ENCODE measurements around the gene DNAJC17. TPM values are rescaled to one million over a fixed set of nuclear protein-coding genes. Genes with fewer than 3 reads are reported as not detected.

The DNAJC17 gene
- total RNA-seq, 1 donor from 2014 or later = 29.1 TPM

GRCh38 chr15:40785164-40785563 lies 22.1 kb downstream of the DNAJC17 start:
- no peak for DNase-seq (ENCODE audit: low spot score)
- no peak overlapping the region for H3K27ac Mint-ChIP-seq (ENCODE audit: unreplicated experiment)
- H3K27me3 Mint-ChIP-seq (ENCODE audit: low read depth) = no peaks in the 10 kb centered on the region
- H3K36me3 Mint-ChIP-seq (ENCODE audit: low read depth) = no peaks in the 10 kb centered on the region
- peak; percentile 40 for TF ChIP-seq CTCF (IDR thresholded peaks at IDR 0.05)
- no peak overlapping the region for H3K4me3 Mint-ChIP-seq (ENCODE audit: unreplicated experiment)
- no peaks in the 10 kb centered on the region for H3K9me3 Mint-ChIP-seq (ENCODE audit: low read depth)
- peaks cover 13% of the 10 kb centered on the region for H3K4me1 Mint-ChIP-seq (ENCODE audit: low read depth)

GRCh38 chr15:40782609-40783227 lies 24.6 kb downstream of the DNAJC17 start:
- no peaks in the 10 kb centered on the region for H3K27me3 Mint-ChIP-seq (ENCODE audit: low read depth)
- H3K36me3 Mint-ChIP-seq (ENCODE audit: low read depth) = peaks cover 6% of the 10 kb centered on the region
- no peak for DNase-seq (ENCODE audit: low spot score)

GRCh38 chr15:40776537-40777141 lies 30.6 kb downstream of the DNAJC17 start:
- Mint-ChIP-seq H3K4me1 (ENCODE audit: low read depth) (peaks cover 9% of the 10 kb centered on the region), H3K9me3 (ENCODE audit: low read depth) (no peaks in the 10 kb centered on the region), H3K27me3 (ENCODE audit: low read depth) (no peaks in the 10 kb centered on the region), H3K4me3 (ENCODE audit: unreplicated experiment) (no peak overlapping the region), H3K27ac (ENCODE audit: unreplicated experiment) (peak overlapping the region; percentile 68), H3K36me3 (ENCODE audit: low read depth) (peaks cover 22% of the 10 kb centered on the region)
- no peak for TF ChIP-seq CTCF (IDR thresholded peaks at IDR 0.05)
- no peak for DNase-seq (ENCODE audit: low spot score)

More at GRCh38 chr15:40782609-40783227, 24.6 kb downstream of the DNAJC17 start:
- Mint-ChIP-seq H3K4me1 (ENCODE audit: low read depth) (peaks cover 11% of the 10 kb centered on the region), H3K27ac (ENCODE audit: unreplicated experiment) (no peak overlapping the region), H3K9me3 (ENCODE audit: low read depth) (no peaks in the 10 kb centered on the region), H3K4me3 (ENCODE audit: unreplicated experiment) (no peak overlapping the region)
- TF ChIP-seq CTCF (IDR thresholded peaks at IDR 0.05) = peak; percentile 76

- Mint-ChIP-seq H3K4me1 (ENCODE audit: low read depth) (peaks cover 9% of the 10 kb centered on the region), H3K27ac (ENCODE audit: unreplicated experiment) (no peak overlapping the region), H3K36me3 (ENCODE audit: low read depth) (peaks cover 24% of the 10 kb centered on the region), H3K9me3 (ENCODE audit: low read depth) (no peaks in the 10 kb centered on the region), H3K27me3 (ENCODE audit: low read depth) (no peaks in the 10 kb centered on the region), H3K4me3 (ENCODE audit: unreplicated experiment) (no peak overlapping the region)
- no peak for DNase-seq (ENCODE audit: low spot score)
- no peak for TF ChIP-seq CTCF (IDR thresholded peaks at IDR 0.05)
These were observed 31.3 kb downstream of the DNAJC17 start for GRCh38 chr15:40775740-40776536.

GRCh38 chr15:40775007-40775406 lies 32.3 kb downstream of the DNAJC17 start:
- H3K4me3 Mint-ChIP-seq (ENCODE audit: unreplicated experiment) = no peak overlapping the region
- H3K27me3 Mint-ChIP-seq (ENCODE audit: low read depth) = no peaks in the 10 kb centered on the region
- H3K36me3 Mint-ChIP-seq (ENCODE audit: low read depth) = peaks cover 24% of the 10 kb centered on the region
- no peaks in the 10 kb centered on the region for H3K9me3 Mint-ChIP-seq (ENCODE audit: low read depth)
- no peak for TF ChIP-seq CTCF (IDR thresholded peaks at IDR 0.05)
- H3K27ac Mint-ChIP-seq (ENCODE audit: unreplicated experiment) = no peak overlapping the region
- H3K4me1 Mint-ChIP-seq (ENCODE audit: low read depth) = peaks cover 12% of the 10 kb centered on the region
- DNase-seq (ENCODE audit: low spot score) = no peak

Measured in chondrocyte (in vitro differentiated cells).